Brain microvascular endothelial cell (primary cell): ENCODE measurements around the gene ARHGAP15.

Experiments used
- DNase-seq: peaks from one replicate; pipeline ENCODE4 v3.0.0-alpha.2; 2020
- H3K27ac ChIP-seq: fragments of 250-450 bp; sonication (Bioruptor Pico); 2 replicates; pipeline ENCODE4 v1.5.1; 2020; ENCODE audit warnings: mild to moderate bottlenecking, moderate library complexity
- H3K27me3 ChIP-seq: fragments of 250-450 bp; sonication (Bioruptor Pico); replicated peaks from 2 replicates; pipeline ENCODE4 v1.5.1; 2020; ENCODE audit warnings: mild to moderate bottlenecking
- H3K36me3 ChIP-seq: fragments of 250-450 bp; sonication (Bioruptor Pico); replicated peaks from 2 replicates; pipeline ENCODE4 v1.5.1; 2020; ENCODE audit warnings: mild to moderate bottlenecking
- H3K4me3 ChIP-seq: 2 replicates; pipeline ENCODE4 v1.5.1; 2011; ENCODE audit warnings: low read depth, mild to moderate bottlenecking, control low read depth, low read length, moderate library complexity
- in situ Hi-C: cut with HindIII; loops from 2 replicates; pipeline ENCODE4 v1.10.0; 2017; ENCODE audit warnings: low sequenced_read_pairs, low pct_ligation_motif_present
- TF ChIP-seq, protein P1 (sequence below): IDR thresholded peaks from 2 replicates; pipeline ENCODE4 v1.5.1; 2011; ENCODE audit warnings: low read depth, mild to moderate bottlenecking, moderate library complexity, low read length, control low read depth, inconsistent platforms; ENCODE audit errors: missing control alignments

The ARHGAP15 gene

DNA sequence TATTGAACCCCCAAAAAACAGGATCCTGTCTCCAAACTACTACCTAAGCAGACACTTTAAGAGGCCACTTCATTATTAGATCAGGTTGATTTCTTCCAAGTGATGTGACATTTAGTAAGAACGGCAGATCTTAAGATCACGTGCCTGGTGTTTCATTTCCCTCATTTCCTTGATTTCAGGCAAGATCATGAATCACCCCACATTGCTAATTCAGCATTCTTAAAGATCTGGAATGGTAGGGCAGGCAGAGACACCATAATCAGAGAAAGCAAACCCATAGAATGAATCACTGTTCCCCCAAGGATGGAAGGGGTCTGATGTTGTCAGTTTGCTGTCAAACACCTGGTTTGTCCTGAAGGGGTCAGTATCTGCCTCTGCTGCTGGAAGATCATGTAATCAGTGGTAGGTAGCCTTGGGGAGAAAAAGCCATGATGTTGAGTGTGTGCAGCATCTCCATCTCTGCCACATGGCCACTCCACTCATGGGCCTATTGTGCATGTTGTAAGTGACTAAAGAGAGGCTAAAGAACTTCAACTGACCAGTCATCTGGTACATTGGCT, 133.9 kb downstream of the ARHGAP15 start:
- peak; percentile 9 for DNase-seq
- Histone ChIP-seq H3K27me3 (no peaks in the 10 kb centered on the region), H3K4me3 (no peak overlapping the region), H3K36me3 (no peaks in the 10 kb centered on the region), H3K27ac (no peak overlapping the region)
- in situ Hi-C loops = no loop called here
- TF ChIP-seq, protein P1, sequence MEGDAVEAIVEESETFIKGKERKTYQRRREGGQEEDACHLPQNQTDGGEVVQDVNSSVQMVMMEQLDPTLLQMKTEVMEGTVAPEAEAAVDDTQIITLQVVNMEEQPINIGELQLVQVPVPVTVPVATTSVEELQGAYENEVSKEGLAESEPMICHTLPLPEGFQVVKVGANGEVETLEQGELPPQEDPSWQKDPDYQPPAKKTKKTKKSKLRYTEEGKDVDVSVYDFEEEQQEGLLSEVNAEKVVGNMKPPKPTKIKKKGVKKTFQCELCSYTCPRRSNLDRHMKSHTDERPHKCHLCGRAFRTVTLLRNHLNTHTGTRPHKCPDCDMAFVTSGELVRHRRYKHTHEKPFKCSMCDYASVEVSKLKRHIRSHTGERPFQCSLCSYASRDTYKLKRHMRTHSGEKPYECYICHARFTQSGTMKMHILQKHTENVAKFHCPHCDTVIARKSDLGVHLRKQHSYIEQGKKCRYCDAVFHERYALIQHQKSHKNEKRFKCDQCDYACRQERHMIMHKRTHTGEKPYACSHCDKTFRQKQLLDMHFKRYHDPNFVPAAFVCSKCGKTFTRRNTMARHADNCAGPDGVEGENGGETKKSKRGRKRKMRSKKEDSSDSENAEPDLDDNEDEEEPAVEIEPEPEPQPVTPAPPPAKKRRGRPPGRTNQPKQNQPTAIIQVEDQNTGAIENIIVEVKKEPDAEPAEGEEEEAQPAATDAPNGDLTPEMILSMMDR = peak; percentile 40

DNA sequence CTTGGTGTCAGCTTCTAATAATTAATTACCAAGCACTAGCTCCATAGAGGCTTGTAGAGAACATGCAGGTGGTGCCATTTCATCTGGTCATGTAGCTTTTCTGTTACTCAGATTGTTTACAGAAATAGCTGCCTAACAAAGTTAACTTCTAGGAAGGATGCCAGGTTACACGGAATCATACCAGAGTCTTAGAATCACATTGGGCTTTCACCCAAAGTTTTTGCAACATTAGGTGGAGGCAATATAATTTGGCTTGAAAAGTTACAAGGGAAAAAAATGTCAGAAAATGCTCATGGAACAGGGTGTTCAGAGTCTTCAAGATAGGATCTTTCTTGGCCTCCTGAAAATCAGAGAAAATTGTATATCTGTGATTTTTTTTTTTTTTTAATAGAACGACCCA, 135.6 kb downstream of the ARHGAP15 start:
- in situ Hi-C loops = no loop called here
- peak; percentile 21 for DNase-seq
- no peaks in the 10 kb centered on the region for H3K36me3 ChIP-seq
- H3K4me3 ChIP-seq = no peak overlapping the region
- TF ChIP-seq, protein P1 = no peak
- no peaks in the 10 kb centered on the region for H3K27me3 ChIP-seq
- no peak overlapping the region for H3K27ac ChIP-seq

DNA sequence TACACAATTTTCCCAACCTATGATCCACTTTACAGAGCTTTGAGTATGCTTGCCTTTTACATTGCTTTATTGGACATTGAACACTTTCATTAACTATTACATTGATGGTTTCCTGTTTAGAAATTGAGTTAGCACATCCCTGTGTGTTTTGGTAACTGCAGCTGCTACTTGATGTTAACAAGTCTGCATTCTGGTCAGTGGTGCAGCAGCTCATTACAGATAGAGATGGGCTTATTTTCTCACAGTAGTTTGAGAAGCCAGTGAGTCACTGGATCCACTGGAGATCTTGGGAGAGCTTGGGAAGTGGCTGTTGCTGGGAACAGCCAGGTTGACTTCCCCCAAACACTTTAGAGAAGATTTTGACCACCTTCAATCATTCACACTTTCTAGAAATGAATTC, 150.5 kb downstream of the ARHGAP15 start:
- TF ChIP-seq, protein P1 = no peak
- in situ Hi-C loops = no loop called here
- Histone ChIP-seq H3K27ac (no peak overlapping the region), H3K4me3 (no peak overlapping the region), H3K36me3 (no peaks in the 10 kb centered on the region), H3K27me3 (no peaks in the 10 kb centered on the region)
- no peak for DNase-seq

DNA sequence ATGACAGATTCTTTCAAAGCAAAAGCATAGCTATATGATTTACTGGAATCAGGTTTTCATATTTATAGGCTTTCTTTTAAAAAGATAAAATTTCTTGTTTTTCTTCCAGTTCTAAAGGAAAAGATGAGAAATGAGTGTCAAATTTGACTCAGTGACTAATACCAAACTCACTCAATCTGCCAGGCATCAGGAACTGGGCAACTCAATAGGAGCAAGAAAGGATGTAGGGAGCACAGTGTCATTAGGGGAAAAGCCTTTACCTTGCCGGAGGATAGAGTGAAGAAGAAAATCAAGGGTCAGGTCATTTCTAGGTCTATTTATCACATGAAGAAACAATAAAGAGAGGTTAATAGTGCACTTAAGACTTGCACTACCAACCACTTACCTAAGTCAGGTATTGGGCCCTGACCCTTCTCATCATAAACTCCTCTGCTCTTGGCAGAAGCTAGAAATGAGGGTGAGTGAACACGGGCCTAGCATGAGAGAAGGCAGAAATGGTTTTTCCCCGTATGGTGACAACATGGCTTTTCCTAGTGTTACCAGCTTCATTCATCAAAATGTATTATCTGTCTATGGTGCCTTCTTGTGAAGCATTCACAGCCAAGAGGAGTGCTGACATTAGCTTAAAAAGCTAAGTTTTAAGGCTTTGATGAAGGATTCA, 151.0 kb downstream of the ARHGAP15 start:
- Histone ChIP-seq H3K27me3 (no peaks in the 10 kb centered on the region), H3K36me3 (no peaks in the 10 kb centered on the region), H3K27ac (no peak overlapping the region), H3K4me3 (no peak overlapping the region)
- in situ Hi-C loops = no loop called here
- TF ChIP-seq, protein P1 = no peak
- DNase-seq = no peak

DNA sequence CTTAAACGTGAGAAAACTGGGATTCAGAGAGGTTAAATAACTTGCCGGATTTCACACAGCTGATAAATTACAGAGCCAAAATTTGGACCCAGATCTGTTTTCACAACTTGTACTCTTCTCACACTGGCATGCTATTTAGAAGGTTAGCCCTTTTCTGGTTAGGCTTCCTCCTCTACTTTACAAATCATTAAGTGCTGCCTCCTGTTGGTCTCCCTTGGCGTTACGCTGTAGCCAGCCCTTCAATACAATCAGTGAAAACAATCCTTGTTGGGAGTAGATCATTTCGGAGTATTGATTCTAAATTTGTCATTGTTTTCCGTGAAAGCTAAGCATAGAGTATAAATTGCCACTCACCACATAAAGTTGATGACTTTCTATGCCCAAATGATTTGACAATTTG, 153.5 kb downstream of the ARHGAP15 start:
- no peak overlapping the region for H3K4me3 ChIP-seq
- no peaks in the 10 kb centered on the region for H3K27me3 ChIP-seq
- TF ChIP-seq, protein P1 = peak; percentile 47
- DNase-seq = no peak
- no peak overlapping the region for H3K27ac ChIP-seq
- no peaks in the 10 kb centered on the region for H3K36me3 ChIP-seq
- in situ Hi-C loops = no loop called here
